ENCODE results near the gene MED12.

MED12 gene

GRCh38 chrX:71118032-71118984 is at the start of gene MED12:
MED12 (plus strand) TSS chrX:71118596; CDS start chrX:71118755, 159 bp downstream.
- peak; percentile 15 to 72 (median 40) for DNase-seq

GRCh38 chrX:71070531-71070930 is 47.9 kb upstream of the MED12 start:
- DNase-seq: no peak

- DNase-seq: no peak
Observed at GRCh38 chrX:71081330-71082123, 36.9 kb upstream of the MED12 start.

- no peak for DNase-seq
Observed at GRCh38 chrX:71082124-71082647, 36.2 kb upstream of the MED12 start.

GRCh38 chrX:71082822-71083221 is 35.6 kb upstream of the MED12 start:
- no peak for DNase-seq

GRCh38 chrX:71085900-71086299 is 32.5 kb upstream of the MED12 start:
- DNase-seq: no peak

GRCh38 chrX:71091263-71091662 is 27.1 kb upstream of the MED12 start:
- DNase-seq: no peak

- DNase-seq: no peak
Observed at GRCh38 chrX:71095033-71095432, 23.4 kb upstream of the MED12 start.

GRCh38 chrX:71095555-71095980 is 22.8 kb upstream of the MED12 start, which contains the start of gene FOXO4:
FOXO4 (plus strand) TSS chrX:71095851; CDS start chrX:71096529, 678 bp downstream.
- peak; percentile 58 to 79 (median 70) for DNase-seq

- peak in 1 of 4 experiments; percentile 26 for DNase-seq
Observed at GRCh38 chrX:71095981-71096759, 22.2 kb upstream of the MED12 start.

- peak in 1 of 4 experiments; percentile 26 for DNase-seq
Observed at GRCh38 chrX:71096760-71097032, 21.7 kb upstream of the MED12 start.

- DNase-seq: peak; percentile 4 to 72 (median 44)
Observed at GRCh38 chrX:71098302-71098701, 20.1 kb upstream of the MED12 start.

- DNase-seq: no peak
Observed at GRCh38 chrX:71098951-71099506, 19.4 kb upstream of the MED12 start.

GRCh38 chrX:71099736-71100135 is 18.7 kb upstream of the MED12 start:
- DNase-seq: no peak

GRCh38 chrX:71100581-71101505 is 17.6 kb upstream of the MED12 start:
- DNase-seq: peak in 1 of 4 experiments; percentile 12

- no peak for DNase-seq
Observed at GRCh38 chrX:71102292-71102691, 16.1 kb upstream of the MED12 start.

GRCh38 chrX:71103110-71103983 is 15.0 kb upstream of the MED12 start:
- DNase-seq: peak in 3 of 4 experiments; percentile 10 to 42 (median 17)

GRCh38 chrX:71105628-71106027 is 12.8 kb upstream of the MED12 start:
- no peak for DNase-seq

- DNase-seq: no peak
Observed at GRCh38 chrX:71106427-71106826, 12.0 kb upstream of the MED12 start, which contains the start of gene CXorf65. CXorf65 (minus strand) TSS chrX:71106740; CDS start chrX:71106556, 184 bp downstream.

- DNase-seq: no peak
Observed at GRCh38 chrX:71107245-71107644, 11.2 kb upstream of the MED12 start.

Measured in activated naive CD4-positive, alpha-beta T cell (primary cell).